T1000 (cell line): ENCODE results near the gene PTPRT.

Experiments
- DNase-seq: peaks from one replicate; lab custom pipeline; 2025; ENCODE audit warnings: mixed read lengths; lab: John Stamatoyannopoulos, UW

Gene PTPRT

DNA sequence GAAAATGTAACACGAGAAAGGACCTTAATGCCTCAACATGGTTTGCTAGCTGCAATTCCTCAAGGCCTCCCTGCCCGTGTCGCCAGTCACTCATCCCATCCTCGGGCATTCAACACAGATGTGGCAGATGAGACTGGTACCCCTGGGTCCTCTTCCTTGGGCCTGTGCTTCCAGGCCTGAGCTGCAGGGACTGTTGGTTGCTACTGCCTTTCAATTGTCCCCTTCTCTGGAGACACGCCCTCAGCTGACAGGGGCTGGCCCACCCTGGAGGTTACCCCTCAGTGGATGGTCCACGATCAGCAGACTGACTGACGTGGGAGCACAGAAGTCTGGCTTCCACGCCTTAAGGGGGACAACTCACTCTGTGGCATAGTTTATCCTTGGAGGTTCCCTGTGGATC is 1076.5 kb downstream of the PTPRT start:
- DNase-seq: no peak

DNA sequence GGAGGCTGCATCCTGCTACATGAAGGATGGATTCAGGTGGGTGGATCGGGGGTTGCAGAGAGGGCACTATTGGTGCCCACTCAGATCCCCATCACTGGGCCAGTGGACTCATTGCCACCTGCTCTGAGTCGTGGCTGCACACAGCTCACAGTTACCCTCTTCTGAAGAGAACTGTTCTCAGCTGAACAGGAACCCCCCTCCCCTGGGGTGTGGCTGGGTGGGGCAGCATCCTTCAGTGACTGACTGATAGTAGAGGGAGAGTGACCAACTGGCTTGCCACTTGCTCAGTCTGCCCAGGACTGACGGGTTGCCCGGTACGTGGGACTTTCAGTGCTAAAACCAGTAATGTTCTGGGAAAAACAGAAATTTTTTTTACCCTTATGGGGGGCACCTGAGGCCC is 1077.5 kb downstream of the PTPRT start:
- no peak for DNase-seq

DNA sequence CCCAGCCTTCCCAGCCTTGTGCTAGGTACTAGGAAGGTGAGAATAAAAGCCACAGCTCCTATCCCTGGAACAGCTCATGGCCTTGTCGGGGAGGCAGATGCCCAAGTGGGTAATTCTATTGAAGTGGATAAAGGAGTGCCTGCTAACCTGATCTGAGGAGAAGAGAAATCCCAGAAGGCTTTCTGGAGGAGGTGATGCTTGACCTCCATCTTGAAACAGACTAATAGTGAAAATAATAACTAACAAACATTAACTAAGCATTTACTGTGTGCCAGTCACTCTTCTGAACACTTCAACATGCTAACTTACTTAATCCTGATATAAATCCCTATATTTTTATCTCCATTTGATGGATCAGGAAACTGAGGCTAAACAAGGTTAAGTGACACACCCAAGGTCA is 1078.4 kb downstream of the PTPRT start:
- DNase-seq: no peak

DNA sequence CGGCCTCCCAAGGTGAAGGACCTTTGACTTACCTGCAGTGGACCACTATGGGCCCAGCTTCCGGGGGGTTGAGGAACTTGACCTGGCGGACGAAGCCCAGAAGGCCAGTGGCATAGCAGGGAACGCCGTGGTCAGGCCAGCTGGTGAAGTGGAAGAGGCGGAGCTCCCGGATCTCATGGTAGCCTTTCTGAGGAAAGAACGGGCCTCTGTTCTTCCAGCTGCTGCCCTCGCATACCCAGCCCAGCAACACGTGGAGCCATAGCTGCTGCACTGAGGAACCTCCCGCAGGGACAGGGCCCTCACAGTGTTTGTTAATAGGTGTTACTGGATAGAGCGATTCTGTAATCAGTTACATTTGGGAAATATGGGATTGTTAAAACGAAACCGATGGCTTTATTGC is 1079.4 kb downstream of the PTPRT start:
- no peak for DNase-seq

DNA sequence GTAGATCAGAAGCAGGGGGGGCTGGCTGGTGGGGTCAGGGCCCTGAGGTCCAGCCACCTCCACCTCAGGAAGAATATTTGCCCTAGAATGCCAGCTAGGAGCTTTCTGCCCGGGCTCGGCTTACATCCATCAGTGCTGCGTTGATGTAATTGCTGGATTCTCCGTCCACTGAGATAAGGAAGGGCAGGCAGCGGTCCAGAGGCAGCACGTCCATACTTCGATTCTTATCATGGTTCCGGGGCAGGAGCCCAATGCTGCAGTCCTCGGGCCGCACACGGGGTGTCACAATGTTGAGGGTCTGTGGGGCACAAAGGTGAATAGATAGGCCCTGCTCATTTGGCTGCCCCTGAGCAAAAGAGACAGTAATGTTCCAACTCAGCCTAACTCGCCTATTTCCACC is 1087.7 kb downstream of the PTPRT start:
- no peak for DNase-seq

DNA sequence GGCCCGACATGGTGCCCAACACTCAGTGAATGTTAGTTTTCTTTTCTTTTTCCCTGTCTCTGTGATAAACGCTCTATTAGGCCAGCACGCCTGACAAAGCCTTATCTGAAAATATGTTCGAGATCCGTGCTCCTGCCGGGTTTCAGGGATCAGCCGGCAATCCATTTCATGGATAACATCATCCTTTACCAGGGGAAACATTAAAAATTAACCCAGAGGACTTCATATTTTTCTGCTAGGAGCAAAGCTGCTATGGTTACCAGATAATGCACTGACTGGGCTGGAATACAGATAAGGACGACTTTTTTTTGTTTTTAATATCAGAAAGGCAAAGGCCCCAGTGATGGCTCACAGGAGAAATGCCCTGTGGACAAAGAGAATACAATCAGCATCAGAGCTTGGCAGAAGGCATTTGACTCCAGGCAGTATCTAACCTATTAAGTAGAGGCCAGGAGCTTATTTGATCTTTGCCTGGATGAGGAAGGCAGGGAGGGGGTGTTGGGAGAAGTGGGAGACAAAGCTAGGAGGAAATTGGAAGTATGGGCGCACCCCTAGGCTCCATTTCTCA is 1089.5 kb downstream of the PTPRT start:
- no peak for DNase-seq

DNA sequence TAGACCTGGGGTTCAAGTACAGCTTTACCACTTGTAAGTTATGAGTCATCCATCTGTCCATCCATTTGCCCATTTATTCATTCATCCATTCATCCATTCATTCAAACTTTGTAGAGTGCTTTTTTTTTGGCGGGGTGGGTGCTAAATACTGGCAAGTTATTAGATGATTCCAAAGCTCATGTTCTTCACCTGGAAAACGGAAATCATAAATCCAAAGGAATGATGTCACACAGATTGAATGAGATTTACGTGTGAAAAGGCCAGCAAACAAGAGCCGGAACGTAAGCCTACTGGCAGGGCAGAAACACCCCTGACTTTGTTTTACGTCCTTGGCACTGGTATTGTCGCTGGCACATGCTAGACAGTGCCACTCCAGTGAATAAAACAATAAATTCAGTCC is 1090.6 kb downstream of the PTPRT start:
- no peak for DNase-seq

DNA sequence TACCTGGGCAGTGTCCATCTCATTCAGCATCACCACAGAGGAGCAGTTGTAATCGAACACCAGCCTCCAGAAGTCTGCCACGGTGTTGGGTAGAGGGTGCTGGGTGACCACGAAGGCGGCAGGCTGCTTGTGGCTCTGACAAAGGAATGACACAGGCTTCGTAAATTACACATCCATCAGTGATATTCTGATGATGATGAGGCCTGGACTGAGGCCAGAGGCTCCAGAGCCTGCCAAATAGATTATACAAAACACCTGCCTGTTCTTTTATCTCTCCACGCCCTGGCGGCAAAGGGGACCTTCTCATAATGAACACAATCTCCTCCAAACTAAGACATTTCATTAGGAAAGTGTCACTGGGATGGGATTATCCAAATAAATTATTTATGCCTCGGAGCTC is 1091.3 kb downstream of the PTPRT start:
- no peak for DNase-seq

DNA sequence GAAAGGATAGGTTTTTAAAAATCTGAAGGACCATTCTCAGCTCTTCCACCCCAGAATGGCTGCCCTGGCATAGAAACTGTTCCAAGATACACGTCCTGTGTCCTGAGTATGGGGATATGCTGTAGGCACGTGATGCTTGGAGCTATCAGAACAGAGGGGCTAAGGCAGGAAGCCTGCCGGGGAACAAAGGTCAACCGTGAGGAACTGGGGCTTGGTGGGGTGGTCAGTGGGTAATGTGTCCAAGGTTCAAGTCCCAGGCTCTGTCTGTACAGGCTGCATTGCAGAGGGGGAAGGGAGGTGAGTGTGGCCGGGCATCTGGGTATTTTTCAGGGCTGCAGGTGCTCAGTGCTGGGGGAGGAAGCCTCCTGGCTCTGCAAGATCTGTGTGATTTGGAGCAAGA is 1092.0 kb downstream of the PTPRT start:
- DNase-seq: no peak

DNA sequence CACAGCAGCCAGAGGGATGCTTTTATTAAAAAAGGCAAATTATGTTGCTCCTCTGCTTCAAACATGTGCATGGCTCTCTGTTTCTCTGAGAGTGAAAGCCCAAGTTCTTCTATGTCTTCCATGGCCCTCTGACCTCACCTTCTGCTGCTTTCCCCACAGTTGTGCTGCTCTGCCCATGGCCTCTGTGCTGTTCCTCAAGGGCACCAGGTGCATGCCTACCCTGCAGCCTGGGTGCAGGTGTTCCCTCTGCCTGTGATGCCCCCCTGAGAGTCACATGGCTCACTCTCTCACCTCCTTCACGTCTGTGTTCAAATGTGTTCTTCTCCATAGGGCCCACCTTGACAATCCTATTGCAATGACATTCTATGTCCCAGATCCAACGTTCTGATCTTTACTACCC is 1094.5 kb downstream of the PTPRT start:
- no peak for DNase-seq

DNA sequence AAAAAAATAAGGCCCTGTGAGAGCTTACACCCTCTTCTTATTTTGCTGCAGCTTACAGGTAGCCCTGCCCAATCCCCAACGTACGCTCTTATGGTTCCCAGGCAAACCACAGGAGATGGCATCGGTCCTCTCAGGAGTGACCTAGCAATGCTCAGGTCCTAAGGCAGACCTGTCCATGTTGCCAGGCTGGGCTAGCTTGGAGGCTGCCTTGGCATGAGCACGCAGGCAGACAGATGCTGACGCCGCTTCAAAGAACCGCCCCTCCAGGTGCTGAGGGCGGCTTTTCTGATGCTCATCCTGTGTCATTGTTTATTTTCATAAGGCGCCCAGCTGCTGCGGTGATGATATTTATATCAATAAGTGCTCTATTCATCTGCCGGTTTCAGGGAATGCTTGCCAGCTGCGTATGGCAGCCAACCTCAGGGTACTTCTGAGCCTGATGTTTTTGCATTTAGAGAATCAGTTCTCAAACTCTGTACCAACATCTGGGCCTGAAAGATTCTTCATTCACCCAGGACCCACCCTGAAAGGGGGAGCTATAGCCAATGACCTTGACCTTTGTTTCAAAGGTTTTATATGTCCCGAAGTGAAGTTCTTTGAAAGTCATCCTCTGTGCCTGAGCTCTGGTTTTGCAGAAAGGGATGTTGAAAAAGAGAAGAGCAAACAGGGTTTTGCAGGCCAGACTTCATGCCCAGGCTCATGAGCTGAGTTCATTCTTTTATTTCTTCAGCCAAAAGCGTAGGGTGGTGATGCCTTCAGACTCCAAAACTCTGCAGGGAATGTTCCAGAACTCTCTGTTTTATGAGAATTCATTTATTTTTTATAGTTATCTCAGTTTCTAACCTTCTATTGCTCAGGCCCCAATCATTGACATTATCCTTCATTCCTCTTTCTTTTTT is 1095.9 kb downstream of the PTPRT start:
- DNase-seq: no peak

DNA sequence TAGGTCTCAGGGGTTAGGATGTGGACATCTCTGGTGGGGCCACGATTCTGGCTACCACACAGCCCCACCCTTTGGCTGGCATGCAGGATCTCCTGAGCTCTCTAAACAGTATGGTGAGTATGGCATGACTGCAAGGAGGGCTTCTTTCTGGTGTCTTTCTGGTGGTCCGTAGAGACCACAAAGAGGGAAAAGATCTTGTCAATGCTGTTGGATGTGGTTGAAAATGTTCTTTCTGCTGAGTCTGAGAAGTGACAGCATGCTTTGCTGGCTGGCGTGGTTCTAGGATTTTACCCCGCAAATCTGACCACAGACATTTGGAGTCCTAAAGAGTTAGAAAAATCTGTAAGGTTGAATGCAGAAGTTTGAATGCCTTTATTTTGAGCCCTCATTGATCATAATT is 1096.7 kb downstream of the PTPRT start:
- no peak for DNase-seq

DNA sequence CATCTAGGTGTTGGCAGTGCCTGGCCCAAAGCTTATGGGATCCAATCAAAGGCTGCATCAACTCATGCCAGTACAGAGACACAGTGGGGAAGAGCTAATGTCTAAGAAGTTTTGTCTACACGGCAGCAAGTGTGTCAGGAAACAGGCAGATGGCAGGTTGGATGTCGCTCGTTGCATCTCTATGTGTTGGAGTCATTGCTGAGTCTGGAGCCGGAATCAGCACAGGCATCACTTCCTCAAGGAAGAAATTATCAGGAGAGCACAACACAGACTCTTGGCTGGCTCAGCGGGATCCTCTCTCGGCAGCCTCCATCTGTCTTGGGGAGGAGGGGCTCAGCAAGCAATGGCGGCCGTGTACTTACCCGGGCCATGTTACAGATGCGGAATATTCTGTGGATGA is 1104.3 kb downstream of the PTPRT start:
- no peak for DNase-seq

DNA sequence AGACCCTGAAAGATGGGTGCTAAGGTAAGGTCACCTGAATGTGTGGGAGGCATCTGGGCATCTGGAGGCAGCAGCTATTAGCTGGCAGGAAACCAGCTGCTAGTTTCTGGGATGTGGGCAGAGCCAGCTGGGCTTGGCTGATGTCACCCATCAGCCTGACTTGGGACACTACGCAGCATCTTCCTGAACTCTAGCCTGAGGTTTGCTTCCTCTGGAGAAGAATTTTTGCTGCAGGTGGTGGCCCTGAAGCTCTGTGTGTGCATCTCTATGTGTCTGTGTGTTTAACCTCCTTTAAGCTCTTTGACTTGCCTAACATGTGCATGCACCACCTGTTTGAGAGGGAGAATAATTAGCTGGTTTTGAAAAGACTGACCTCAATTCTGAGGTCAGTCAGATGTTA is 1106.4 kb downstream of the PTPRT start:
- no peak for DNase-seq

DNA sequence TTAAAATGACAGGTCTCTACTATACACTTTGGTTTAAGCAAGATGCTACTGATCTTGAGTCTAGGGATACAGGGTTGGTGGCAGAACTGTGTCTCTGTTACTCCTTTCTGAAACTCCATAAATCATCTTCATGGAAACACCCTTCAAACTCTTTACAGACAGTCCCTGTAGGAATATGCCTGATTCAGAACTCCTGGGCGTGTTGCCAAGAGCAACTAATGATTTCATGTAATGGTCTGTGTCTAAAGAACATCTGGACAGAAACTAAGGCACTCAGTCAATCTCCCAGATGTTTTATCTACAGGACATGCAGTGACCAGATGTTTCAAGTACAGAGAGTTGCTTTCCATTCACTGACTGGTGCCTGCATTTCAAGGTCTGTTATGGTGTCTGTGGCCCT is 1107.1 kb downstream of the PTPRT start:
- no peak for DNase-seq

DNA sequence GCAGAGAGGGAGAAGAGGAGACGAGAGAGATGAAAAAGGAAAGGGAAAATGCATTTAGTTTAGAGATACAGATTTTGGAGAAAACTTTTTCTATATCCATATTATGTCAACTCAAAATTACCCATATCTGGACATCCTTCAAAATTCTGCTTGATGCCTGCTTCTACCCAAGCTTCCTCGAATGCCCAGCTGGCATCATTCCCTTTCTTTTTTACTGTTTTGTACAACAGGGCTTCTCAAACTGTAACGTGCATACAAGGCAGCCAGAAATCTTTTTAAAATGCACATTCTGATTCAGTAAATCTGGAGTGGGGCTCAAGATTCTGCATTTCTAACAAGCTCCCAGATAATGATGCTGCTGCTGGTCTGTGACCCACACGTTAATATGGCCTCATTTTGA is 1108.8 kb downstream of the PTPRT start:
- DNase-seq: no peak

DNA sequence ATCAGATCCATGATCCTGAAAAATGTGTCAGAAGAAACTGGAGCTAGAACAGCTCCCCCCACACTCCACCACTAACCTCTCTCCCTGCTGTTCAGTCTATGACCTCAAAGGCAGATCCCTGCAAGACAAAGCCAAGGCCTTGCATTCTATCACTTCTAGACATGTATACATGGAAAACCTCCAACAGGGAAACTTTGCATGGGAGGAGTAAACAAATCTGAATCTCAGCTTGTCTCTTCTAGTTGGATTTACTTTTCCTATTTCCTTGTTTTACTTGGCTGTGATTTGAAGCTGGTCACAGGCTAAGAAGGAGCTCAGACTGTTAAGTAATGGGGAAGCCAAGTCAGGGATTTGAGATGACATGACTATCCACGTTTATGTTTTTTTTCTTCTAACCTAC is 1114.8 kb downstream of the PTPRT start:
- no peak for DNase-seq

DNA sequence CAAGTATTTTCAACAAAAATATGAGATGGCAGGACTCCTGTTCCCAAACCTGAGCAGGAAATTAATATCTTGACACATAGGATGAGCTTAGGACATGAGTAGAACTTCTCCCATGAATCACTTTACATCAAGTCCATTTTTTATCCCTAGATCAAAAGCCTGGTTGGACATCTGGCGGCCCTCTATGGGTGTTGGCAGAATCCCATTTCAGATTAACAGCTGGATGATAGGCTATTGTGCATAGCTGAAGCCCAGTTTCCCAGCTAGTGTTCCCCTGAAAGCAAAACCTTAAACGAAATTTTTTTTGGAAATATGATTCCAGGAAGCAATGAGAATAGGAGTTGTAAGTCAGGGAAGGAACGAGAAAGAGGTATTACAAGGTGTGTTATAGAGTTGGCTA is 1122.1 kb downstream of the PTPRT start:
- DNase-seq: no peak

DNA sequence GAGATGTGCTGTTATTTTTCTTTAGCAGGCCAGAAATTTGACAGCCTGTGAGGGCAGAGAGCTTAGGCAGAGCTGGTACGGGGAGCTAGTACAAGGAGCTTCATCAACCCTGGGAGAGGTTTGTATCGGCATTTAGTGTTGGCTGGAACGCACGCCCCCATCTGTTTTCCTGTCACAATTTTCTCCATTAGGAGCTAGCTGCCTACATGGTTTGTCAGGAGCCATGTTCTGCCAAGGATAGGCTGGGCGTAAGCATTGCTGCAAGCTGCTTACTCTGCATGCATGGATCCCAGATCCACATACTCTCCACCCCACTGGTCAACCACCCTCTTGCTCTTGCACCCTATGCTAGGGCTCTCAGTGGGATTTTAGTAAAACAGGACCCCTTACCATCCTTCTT is 1122.5 kb downstream of the PTPRT start:
- no peak for DNase-seq

DNA sequence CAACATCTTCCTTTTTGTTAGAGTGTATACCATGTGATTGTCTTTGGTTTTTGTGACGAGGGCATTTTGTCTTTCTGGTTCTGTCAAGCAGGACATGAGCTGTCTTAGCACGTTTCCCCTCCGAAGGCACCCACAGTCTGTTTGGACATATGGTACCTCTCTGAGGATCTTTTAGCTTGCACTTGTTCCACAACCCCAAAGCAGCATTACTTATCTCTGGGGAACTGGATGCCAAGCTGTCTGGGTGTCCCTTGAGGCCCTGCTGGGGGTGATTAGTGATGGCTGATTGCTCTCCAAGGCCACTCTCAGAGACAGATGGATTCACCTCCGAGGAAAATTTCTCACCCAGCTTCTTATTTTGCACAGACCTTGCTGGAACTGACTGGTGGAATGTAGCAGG is 1126.6 kb downstream of the PTPRT start:
- DNase-seq: no peak

DNA sequence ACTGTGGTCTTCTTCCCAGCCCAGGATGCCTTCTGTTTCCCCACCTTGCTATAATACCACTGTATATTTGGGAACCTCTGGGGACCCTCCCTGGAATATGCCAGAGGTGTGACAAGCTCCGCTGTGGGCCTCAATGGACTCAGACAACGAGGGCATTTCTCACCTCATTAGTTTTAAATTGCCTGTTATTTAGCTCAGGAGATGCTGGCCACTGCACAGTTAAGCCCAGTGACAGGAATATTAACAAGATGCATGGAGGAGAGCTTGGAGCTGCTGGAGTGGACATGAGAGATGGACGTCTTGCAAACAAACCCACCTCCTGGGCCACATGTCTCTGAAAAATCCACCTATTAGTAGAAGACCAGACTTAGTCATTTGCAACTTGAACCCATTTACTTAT is 1136.4 kb downstream of the PTPRT start:
- no peak for DNase-seq

DNA sequence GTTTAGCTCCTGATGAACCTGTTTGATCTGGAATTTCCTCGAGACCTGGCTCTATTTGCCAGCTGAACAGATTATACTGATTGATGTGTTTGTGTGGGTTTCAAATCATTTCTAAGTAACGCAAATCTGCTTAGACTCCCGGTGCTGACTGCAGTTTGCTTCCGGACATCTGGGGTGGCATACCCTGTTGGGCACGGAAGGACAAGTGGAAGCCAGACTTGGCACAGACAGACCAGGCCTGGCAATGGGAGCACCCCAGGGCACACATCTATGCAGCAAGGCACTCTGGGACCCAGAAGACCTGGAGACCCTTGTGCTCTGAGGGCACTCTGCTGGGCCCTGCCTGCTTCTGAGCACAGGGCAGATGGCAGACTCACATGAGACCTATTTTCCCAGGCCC is 1137.8 kb downstream of the PTPRT start:
- no peak for DNase-seq

DNA sequence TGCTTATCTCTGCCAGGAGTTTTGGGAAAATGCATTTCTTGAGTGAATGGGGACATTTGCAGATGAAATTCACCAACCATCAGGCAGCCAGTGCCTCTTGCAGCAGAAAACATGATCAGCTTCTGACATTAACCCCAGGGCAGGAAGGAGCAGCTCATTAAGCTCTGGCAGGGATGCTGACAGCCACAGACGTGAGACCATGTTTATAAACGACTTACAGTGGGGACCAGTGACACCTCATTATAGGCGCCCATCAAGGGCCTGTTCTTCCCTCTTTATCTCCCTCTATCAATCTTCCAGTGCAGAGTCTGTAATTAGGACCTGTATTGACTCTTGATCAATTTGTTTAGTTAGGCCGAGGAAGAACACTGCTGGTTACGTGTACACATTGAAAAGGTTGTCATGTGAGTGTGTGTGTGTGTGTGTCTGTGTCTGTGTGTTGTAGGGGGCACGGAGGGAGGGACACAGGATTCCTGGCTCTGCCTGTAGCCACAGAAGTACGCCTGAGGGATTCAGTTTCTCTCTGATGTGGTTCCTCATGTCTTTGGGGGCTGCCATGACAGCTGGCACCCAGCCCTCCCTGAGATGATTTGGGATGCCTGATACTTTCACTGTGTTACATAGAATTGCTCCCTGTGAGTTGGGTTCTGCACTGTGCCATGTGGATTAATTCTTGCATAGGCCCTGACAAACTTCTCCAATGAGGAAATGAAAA is 1143.2 kb downstream of the PTPRT start:
- DNase-seq: no peak
